Cerebellar nuclear complex (tissue), 1 donor: ENCODE measurements around the gene RBBP8NL.

Experiments used
- DNase-seq, 2 experiments: peaks; one replicate each; lab custom pipeline; 2025; lab: John Stamatoyannopoulos, UW

Gene RBBP8NL

DNA sequence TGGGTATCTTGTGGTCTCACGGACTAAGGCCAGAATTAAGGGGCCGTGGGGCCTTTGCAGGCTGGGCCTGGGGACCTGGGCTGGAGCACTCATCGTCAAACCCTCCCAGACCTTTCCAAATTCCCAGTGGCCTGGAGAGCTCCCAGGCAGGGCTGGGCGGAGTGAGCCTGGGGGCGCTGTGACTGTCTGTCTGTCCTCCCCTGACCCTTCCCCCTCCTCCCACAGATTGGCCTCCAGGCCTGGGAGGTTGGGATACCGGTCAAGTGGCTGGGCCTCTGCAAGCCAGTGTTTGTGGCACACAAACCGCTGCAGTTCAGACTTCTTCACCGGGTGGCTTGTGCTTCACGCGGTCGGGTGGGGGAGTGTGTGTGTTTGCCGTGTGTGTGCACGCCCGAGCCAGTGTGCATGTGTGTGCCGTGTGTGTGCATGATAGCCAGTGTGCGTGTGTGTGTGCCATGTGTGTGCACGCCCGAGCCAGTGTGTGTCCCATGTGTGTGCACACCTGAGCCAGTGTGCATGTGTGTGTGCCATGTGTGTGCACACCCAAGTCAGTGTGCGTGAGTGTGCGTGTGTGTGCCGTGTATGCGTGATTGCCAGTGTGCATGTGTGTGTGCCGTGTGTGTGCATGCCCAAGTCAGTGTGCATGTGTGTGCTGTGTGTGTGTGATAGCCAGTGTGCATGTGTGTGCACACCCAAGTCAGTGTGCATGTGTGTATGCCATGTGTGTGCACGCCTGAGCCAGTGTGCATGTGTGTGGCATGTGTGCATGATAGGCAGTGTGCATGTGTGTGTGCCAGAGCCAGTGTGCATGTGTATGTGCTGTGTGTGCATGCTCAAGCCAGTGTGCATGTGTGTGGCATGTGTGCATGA is 6.3 kb downstream of the RBBP8NL start:
- no peak for DNase-seq

DNA sequence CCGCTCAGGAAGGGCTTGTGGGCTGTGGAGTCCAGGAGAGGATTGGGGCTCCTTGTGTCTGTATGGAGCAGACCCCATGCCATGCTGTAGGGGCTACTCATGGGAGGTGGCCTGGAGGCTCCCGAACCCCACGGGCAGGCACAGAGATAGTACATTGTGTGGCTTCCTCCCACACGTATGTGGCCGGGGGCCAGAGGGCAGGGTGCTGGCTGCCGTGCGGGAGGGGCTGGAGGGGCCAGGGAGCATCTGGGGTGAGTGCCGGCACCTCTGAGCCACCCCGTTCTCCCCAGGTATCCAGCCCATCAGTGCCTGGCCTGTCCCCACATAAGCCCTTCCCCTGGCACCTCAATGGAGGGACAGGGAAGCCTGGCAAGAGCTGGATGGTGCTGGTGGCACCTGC is 7.6 kb downstream of the RBBP8NL start:
- DNase-seq, result no peak

DNA sequence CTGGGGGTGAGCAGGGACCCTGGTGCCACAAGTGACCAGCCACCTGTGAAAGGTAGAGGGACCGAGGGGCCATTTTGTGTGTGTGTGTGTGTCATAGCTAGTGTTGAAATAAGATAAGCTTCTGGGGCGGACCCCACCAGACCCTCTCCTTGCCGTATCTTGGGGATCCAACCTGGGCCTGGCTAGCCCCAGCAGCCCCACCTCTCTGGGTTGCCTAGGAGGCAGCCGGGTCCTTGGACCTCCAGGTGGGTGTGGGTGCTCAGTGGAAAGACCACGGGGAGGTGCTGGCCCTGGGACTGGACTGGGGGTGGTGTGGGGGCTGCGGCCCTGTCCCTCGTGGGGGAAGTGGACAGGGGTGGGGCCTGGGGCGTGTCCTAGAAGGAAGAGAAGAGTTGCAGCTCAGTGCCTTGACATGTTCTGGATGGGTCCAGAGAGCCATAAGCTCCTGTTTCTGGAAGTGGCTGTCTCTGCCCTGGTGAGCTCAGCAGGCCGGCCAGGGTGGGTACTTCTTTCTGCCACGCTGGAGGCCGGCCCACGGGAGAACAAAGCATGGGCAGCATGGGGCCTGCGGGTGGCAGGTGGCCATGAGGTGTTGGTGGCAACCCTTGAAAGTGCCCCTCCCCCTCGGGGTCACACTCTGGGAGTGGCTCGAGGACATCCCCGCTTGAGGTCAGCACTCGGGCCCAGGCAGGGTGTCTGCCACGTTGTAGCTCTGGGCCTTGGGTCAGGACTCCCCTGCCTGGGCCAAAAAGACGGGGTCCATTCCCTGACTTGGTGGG is 8.4 kb downstream of the RBBP8NL start:
- DNase-seq, result no peak

DNA sequence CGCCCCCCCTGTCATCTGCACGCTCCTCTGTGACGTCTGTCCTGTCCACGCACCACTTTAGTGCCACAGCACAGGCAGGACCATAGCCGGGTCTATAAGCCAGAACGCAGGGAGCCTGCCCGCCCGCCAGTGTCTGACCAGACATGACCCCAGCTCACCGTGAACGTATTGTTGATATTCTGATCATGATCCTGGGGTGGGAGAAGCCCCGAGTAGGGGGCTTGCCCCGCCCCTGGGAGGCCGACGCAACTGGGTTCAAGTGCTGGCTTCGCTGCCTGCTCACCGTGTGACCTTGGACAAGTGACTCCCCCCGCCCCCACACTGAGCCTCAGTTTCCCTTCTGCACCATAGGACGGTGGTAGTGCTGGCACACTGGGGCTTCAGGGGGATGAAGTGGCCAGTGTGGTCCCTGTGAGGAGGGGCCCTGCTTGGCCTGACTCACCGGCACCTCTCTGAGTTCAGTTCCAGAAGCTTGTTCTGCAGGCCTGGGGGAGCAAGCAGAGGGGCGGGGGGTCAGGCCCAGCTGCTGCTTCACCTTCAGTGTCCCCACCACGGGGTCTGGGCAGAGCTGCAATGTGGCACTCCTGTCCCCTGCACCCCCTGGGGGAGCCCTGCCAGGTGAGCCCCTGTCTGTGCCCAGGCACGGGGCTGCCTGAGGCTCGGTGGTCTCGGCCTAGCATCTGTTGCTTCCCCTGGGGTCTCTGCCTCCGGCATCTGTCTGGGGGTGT is 9.2 kb downstream of the RBBP8NL start:
- no peak for DNase-seq

DNA sequence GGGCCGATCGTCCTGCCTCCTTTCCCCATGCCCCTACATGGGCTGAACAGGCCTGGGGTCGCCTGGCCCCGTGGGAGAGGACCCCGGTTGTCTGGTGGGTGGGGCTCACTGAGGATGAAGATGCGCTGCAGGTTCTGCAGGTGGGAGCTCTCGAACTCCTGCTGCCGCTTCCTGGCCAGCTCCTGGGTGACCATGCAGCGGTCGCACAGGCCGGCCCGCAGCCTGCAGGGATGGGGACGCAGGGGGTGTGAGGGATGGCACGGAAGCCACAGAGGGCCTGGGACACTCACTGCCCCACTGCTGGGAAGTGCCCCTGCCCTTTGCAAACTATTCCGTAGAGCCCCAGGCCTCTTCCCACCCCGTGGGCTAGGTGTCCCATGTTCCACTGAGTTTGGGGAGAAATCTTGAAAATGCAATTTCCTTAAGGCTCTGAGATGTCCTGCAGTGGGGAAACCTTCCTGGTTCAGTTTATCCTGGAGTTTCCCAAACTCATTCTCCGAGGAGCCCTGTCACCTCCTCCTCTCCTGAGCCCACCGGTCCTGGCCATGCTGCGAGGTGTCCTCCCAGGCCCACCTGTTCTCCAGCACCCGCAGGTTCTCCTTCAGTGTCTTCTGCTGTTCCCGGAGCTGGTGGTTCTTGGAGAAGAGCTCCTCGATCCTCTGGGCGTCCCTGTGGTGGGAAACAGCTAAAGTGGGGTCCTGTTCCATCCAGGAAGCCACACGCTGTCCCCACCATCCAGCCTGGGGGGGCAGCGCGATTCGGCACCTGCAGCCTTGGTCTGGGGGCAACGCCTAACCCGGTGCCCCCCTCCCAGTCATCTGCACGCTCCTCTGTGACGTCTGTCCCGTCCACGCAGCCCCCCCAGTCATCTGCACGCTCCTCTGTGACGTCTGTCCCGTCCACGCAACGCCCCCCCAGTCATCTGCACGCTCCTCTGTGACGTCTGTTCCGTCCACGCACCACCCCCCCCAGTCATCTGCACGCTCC is 10.4 kb downstream of the RBBP8NL start:
- DNase-seq, result no peak

DNA sequence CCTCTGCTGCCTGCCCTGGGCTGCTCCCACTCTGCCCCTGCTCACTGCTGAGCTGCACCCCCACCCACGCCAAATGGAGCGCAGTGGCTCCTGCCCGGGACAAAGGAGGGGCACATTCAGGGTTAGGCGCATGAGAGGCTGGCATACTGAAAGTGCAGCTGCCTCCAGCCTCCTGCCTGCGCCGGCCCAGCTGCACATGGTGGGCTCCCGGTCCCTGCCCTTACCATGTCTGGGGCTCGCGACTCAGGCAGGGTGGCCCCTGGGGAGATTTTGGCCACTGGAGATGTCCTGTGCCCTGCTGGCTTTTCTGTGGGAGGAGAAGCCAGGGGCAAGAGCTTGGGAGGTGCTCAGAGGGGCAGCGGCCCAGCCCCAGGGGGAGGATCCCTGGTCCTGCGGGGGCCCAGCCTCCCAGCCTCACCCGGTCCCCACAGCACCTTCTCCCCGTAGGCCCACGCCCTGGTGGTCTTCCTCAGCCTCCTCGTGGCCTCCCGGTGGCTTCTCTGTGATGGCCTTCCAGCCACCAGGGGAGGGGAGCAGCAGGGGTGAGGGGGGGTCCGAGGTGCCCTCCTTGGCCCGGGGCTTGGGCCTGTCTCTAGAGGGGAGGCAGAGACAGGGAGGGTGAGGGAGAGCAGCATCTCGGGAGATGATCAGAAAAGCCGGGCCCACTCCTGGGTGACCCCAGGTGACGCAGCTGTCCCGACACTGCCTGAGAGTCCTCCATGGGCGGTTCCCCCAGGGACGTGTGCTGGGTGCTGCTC is 11.8 kb downstream of the RBBP8NL start:
- no peak for DNase-seq

DNA sequence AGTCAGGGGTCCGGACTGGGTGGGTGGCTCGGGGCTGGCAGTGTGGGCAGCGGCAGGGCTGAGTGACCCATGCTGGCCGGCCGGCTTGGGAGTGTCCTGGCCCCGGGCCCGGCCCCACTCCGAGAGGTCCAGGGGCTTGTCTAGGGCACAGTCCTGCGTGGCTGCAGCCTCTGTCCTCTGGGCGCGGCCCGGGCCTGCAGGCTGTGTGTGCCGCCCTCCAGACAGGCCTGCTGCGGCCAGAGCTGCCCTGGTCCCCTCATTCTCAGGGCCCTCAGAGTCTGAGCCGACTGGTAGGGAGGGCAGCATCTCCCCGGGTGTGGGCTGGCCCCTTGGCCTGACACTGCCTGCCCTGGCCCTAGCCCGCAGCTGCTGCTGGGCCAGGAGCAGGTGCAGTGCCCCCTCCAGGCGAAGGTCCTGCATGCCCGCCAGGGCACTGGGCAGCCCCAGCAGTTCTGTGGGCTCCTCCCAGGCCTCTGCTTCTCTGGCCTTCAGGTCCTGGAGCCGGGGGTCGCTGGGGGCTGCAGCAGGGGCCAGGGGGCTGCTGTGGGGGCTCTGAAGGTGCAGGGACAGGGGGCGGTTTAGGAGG is 13.3 kb downstream of the RBBP8NL start:
- no peak for DNase-seq

DNA sequence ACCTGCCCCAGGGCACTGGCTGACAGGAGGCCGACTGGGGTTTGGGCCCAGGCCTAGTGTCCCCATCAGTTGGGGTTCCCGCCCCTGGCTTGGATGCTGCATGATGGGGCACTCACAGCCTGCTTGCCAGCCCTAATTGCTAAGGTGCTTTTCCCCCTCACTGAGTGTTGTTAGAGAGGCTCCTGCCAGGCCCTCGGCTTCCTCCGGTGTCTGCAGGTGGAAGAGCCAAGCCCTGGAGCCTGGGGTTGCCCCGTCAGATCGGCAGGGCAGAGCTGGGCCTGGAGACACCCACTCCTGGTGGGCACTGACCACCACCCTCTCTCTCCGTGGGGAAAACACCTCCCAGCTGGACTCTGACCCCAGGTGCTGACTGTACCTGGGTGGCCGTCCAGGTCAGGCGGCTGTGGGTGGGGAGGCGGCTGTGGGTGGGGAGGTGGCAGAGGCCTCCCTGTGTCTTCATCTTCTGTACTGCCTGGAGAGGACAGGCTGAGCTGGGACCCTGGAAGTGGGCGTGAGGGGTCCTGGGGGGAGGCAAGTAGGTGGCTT is 14.2 kb downstream of the RBBP8NL start:
- DNase-seq, result no peak

DNA sequence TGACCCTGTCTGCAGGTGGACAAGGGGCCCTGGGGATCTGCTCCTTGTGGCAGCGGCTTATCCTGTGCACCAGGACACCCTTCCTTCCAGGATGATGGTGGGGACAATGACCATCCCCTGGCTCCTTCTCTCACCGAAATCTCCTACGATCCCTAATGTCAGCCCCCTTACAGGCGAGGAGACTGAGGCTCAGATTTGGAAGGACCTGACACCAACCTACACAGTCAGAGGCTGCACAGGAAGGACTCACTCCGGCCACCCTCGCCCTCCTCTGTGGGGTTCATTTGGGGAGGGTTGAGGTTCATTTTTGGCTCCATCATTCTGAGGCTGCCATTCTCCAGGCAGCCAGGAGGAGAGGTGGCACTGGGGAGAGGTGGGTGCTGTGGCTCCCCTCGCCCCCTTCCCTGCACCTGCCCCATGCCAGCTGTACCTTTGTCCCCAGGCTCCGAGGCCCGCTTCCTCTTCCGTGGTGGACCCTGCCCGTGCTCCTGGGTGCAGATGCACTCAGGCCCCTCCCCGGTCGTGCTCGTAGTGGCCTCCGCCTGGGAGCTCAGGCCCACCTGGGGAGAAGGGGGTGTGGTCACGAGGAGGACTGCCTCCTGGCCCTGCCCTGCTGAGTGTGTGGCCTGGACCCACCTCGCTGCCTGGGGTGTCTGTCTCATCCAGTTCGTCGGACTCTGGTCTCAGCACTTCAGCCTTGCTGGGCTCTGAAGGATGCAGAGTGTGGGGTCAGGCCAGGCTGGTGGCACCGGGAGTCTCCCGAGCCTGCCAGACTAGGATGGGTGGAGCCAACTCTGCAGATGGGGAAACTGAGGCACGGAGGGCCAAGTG is 14.9 kb downstream of the RBBP8NL start:
- DNase-seq, result no peak

DNA sequence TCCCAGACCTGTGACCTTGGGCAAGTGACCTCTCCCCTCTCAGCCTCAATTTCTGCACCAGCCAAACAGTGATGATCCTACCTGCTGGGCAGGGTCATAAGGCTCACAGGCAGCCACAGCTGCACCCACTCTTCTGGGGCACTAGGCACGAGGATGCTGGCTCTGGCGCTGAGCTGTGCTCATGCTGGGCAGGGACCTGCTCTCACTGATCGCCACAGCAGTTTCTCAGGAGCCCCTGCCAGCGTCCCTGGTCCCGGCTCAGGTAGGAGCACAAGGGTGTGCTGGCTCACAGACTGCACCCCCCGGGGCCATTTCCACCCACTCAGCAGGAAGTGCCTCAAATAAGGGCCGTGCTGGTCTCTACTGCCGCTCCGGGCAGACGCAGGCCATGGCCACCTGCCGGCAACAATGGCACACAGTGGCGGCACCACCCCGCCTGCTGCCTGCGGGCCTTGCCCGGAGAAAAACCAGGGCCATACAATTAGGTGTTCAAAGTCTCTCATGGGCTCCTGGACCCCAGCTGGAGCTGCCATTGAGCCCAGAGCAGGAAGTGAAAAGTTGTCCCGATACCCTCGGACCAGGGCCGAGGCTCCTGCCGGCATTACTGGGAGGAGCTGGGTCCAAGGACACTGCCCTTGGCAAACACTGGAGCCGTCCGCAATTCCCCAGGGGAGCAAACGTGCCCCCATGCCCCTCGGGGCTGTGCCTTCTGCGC is 15.7 kb downstream of the RBBP8NL start:
- DNase-seq, result no peak

DNA sequence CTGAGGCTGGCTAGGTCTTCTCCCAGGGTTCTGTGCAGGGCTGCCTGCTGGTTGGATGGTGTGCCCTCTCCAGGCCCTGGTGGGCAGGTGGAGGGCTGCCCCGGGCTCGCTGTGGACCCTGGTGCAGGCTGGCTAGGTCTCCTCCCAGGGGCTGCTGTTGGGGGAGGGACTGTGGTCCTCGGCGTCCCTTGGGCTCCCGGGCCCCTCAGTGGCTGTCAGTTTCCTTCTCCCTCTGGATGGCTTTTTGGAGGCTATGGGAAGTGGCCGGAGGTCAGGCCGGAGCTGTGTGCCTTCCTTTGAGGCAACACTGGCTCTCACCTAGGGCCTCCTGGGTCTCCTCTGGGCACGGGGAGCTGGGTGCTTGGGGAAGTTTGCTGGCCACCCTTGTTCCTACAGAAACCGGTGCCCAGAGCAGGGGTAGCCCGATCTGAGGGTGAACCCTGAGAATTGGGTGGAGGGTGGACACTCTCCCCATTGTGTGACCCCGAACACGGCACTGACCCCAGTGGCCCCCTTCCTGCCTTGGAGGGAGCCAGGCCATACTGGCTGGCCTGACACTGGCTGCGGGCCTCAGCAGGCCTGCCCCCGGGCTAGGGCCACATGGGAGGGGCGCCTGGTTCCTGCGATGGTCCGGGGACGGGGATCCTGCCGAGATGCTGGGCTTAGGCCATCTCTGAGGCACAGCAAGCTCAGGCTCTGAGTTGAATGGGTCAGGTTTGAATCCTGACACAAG is 16.4 kb downstream of the RBBP8NL start:
- no peak for DNase-seq

DNA sequence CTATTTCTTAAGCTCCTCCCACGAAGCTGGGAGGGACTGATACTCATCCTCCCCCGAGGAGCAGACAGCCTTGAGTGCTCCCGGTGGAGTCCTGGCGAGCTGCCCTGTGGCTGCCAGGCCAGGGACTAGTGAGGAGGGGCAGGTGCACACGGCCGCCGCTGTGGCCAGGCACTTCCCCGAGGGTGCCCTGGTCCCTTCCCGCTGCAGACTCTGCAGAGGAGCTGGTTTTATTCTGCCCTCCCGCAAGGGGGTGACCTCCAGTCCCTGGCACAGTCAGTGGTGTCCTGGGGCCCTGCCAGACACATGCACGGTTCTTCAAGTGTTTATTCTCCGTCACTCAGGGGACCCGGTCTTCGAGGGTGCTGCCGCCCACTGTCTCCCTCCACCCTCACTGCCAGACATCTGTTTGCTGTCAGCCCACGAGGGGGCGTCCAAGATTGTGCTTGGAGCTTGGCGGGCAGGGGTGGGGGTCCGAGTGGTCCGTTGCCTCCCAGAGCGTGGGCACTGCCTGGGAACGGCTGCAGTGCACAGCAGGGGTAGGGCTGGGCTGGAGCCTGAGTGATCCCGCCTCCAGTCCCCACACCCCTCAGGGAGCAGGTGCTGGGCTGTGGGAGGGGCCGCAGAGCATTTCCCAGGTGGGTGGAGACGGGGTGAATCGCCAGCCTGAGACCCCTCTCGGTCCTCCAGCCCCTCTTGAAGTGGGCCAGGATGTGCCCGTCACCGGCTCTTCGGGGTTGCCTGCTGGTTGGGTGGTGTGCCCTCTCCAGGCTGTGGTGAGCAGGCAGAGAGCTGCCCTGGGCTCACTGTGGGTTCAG is 17.2 kb downstream of the RBBP8NL start:
- no peak for DNase-seq

DNA sequence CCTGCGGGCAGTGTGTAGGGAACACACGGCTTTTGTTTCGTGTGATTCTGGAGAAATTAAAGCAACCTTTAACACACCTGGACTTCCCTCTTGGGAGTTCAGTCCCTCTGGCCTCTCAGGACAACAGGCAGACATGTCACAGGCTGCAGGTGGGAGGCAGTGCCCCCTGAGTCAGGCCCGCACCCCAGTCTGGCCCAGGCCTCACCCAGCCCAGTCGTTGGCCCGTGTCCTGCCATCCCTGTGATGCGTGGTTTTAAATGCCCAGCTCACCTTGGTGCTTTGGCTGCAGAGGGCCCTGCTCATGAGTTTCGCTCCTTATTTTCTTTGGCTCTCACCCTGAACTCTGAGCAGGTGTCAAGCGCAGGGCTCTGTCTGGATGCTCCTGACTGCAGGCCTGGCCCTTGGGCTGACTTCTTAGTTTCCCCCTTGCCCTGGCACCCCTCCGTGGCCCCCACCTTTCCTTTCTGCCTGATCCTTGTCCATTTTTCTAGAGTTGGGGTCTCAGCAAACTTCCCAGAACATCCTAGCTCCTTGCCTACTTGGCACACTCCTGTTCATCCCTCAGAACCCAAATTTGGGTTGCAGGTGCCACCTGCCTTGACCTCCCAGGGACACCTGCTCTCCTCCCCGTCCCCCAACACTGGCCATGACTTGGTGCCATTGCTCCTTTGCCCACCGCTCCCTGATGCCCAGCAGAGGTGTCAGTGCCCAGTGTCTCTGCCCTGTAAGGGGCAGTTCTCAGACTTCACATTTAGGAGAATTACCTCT is 18.1 kb downstream of the RBBP8NL start:
- no peak for DNase-seq

DNA sequence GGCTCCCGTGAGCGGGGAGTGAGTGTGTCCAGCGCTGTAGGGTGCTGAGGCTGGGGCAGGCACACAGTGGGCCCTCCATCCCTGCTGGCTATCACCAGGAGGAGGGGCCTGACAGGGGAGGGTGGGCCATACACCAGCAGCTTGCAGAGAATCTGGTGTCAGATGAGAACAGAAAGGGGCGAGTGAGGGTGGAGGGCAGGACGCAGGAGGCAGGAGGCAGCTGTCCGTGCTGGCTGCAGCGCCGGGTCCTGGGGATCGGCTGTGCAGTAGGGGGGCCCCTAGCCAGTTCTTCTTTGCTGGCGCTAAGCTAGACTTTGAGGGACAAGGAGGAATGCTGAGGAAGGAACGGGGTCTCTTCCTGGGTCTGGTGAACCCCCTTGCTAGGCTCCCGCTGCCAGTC is 18.7 kb downstream of the RBBP8NL start:
- DNase-seq, result no peak

DNA sequence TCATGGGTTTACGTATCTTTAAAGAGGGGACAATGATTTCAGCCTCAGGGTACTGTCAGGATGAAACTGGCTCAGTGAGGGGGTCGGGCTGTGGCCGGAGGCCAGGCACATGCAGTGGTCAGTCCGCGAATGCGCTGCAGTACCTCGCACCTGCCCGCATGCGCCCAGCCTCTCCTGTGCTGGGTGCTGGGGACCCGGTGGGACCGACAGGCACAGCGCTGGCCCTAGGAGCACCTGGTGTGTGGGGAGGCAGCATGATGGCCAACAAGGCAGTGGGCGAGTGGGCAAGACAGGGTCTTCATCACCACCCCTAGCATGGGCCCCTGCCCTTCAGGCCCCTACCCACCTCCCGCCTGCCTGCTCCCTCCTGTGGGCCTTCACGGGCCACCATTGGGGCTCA is 19.3 kb downstream of the RBBP8NL start:
- DNase-seq, result no peak
